ENCODE results near the gene MAPK12.
A peak's percentile ranks its signal among the peaks of the same experiment; 100 is the strongest.

Gene MAPK12

DNA sequence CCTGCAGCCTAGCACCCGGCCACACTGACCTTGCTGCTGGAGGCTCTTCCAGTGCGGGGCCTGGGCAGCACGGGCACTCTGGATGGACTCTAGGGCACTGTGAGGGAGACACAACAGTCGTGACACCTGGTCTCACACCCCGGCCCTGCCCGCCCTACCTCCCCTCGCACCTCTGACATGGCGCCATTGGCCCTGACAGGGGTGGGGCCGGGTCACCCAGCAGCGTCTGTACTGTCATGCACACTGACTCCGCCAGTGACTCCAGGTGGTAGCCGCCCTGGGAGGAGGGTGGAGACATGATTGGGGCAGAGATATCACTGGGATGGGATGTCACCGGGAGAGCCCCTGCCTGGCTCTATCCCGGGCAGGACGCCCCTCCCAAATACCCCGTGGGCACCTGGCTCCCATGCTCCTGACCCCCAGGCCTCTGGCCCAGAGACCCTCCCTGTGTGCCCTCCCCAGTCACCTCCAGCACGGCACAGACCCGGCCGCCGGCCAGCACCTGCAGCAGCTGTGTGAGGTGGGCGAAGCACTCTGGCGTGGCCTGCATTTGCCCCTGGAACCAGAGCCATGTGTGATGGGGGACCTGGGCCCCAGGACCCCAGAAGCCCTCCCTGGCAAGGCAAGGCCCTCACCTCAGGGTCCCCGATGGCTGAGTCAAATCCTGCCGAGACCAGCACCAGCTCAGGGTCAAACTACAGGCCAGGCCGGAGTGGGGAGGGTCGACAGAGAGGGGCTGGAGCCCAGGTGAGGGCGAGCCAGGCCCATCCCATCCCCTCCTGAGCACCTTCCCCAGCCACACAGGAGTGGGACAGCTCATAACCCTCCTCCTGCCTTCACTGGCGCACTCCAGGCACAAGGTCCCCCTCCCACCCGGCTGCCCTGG, 13.0 kb downstream of the MAPK12 start:
- Histone ChIP-seq H3K14ac (ENCODE audit: low read length) (peak overlapping the region; percentile 38), H2BK5ac (ENCODE audit: low read length) (no peak overlapping the region), H2AK5ac (ENCODE audit: low read depth, low read length) (peak overlapping the region; percentile 75), H3K4me1 (ENCODE audit: control insufficient read depth in 2 of 2, insufficient read depth in 1 of 2, low read depth in 1 of 2, low read length in 2 of 2) (peaks cover 28 to 33% of the 10 kb centered on the region in 2 donors), H3K23ac (ENCODE audit: low read depth, low read length, poor library complexity) (peak overlapping the region; percentile 73), H3K36me3 (replicated peaks in 1 of 2; ENCODE audit: control insufficient read depth in 2 of 2, insufficient read depth in 2 of 2, low read length in 2 of 2) (peaks cover 22 to 46% of the 10 kb centered on the region in 2 donors), H3K27ac (replicated peaks; ENCODE audit: low read length) (no peak overlapping the region), H2BK120ac (ENCODE audit: low read depth, low read length) (no peak overlapping the region), H3K4me3 (ENCODE audit: low read length in 2 of 2) (no peak overlapping the region), H3K9ac (ENCODE audit: low read depth, low read length, poor library complexity) (peak overlapping the region; percentile 77), H3K79me1 (ENCODE audit: low read depth, low read length) (peaks cover 28% of the 10 kb centered on the region), H3K9me3 (replicated peaks in 1 of 2; ENCODE audit: control insufficient read depth in 2 of 2, insufficient read depth in 1 of 2, low read depth in 1 of 2, low read length in 2 of 2) (no peaks in the 10 kb centered on the region), H3K18ac (ENCODE audit: low read length) (no peak overlapping the region), H2BK15ac (ENCODE audit: low read length) (peak overlapping the region; percentile 43), H3K27me3 (ENCODE audit: control insufficient read depth in 3 of 3, insufficient read depth in 3 of 3, low read depth in 1 of 3, low read length in 3 of 3) (no peaks in the 10 kb centered on the region), H4K91ac (ENCODE audit: low read depth, low read length, poor library complexity) (peak overlapping the region; percentile 94), H4K8ac (ENCODE audit: low read depth, low read length) (peak overlapping the region; percentile 82), H3K4me2 (ENCODE audit: insufficient read depth, low read length, poor library complexity, severe bottlenecking) (no peak overlapping the region), H2BK12ac (ENCODE audit: low read length) (peak overlapping the region; percentile 73), H3K4ac (ENCODE audit: low read length) (no peak overlapping the region), H2AFZ (ENCODE audit: low read length) (no peak overlapping the region)
- DNase-seq (ENCODE audit: low spot score): no peak
- WGBS, 2 donors (ENCODE audit: extremely low coverage in 2 of 2, insufficient read length in 2 of 2, insufficient replicate concordance in 1 of 2): no CpG with 5 or more reads among the region's 29 CpGs

DNA sequence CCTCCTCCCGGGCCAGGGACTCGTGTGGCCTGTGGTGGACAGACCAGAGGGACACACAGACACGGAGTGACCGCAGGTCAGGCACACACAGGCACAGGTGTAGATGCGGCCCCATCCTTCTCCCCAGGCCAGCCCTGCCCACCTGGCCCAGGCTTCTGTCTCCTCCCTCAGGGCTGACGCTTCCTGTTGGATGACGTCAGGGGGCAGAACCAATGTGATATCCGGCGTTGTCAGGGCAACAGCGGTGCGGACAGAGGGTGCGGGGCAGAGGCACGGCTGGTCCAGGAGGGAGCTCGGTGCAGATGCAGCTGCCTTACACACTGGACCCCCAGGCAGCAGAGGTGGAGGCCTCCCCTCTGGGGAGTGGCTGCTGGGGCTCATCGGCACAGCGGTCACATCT, 13.7 kb downstream of the MAPK12 start:
- H3K4me2 ChIP-seq (ENCODE audit: insufficient read depth, low read length, poor library complexity, severe bottlenecking): no peak overlapping the region
- H2BK12ac ChIP-seq (ENCODE audit: low read length): peak overlapping the region; percentile 73
- peaks cover 30% of the 10 kb centered on the region for H3K79me1 ChIP-seq (ENCODE audit: low read depth, low read length)
- H3K27ac ChIP-seq (replicated peaks; ENCODE audit: low read length): no peak overlapping the region
- H3K27me3 ChIP-seq (ENCODE audit: control insufficient read depth in 3 of 3, insufficient read depth in 3 of 3, low read depth in 1 of 3, low read length in 3 of 3): no peaks in the 10 kb centered on the region
- H3K14ac ChIP-seq (ENCODE audit: low read length): peak overlapping the region; percentile 38
- H3K9me3 ChIP-seq (replicated peaks in 1 of 2; ENCODE audit: control insufficient read depth in 2 of 2, insufficient read depth in 1 of 2, low read depth in 1 of 2, low read length in 2 of 2): no peaks in the 10 kb centered on the region
- H2AFZ ChIP-seq (ENCODE audit: low read length): no peak overlapping the region
- H2AK5ac ChIP-seq (ENCODE audit: low read depth, low read length): peak overlapping the region; percentile 75
- no peak overlapping the region for H3K18ac ChIP-seq (ENCODE audit: low read length)
- H2BK120ac ChIP-seq (ENCODE audit: low read depth, low read length): no peak overlapping the region
- H3K23ac ChIP-seq (ENCODE audit: low read depth, low read length, poor library complexity): peak overlapping the region; percentile 65
- peaks cover 17 to 40% of the 10 kb centered on the region in 2 donors for H3K36me3 ChIP-seq (replicated peaks in 1 of 2; ENCODE audit: control insufficient read depth in 2 of 2, insufficient read depth in 2 of 2, low read length in 2 of 2)
- H4K8ac ChIP-seq (ENCODE audit: low read depth, low read length): no peak overlapping the region
- H3K9ac ChIP-seq (ENCODE audit: low read depth, low read length, poor library complexity): peak overlapping the region; percentile 70
- DNase-seq (ENCODE audit: low spot score): no peak
- no peak overlapping the region for H2BK5ac ChIP-seq (ENCODE audit: low read length)
- no peak overlapping the region for H2BK15ac ChIP-seq (ENCODE audit: low read length)
- H3K4me1 ChIP-seq (ENCODE audit: control insufficient read depth in 2 of 2, insufficient read depth in 1 of 2, low read depth in 1 of 2, low read length in 2 of 2): peaks cover 28 to 35% of the 10 kb centered on the region in 2 donors
- H3K4me3 ChIP-seq (ENCODE audit: low read length in 2 of 2): peak overlapping the region in 1 of 2 donors; percentile 52
- H3K4ac ChIP-seq (ENCODE audit: low read length): no peak overlapping the region
- H4K91ac ChIP-seq (ENCODE audit: low read depth, low read length, poor library complexity): peak overlapping the region; percentile 94
- WGBS, 2 donors (ENCODE audit: extremely low coverage in 2 of 2, insufficient read length in 2 of 2, insufficient replicate concordance in 1 of 2): no CpG with 5 or more reads among the region's 16 CpGs

DNA sequence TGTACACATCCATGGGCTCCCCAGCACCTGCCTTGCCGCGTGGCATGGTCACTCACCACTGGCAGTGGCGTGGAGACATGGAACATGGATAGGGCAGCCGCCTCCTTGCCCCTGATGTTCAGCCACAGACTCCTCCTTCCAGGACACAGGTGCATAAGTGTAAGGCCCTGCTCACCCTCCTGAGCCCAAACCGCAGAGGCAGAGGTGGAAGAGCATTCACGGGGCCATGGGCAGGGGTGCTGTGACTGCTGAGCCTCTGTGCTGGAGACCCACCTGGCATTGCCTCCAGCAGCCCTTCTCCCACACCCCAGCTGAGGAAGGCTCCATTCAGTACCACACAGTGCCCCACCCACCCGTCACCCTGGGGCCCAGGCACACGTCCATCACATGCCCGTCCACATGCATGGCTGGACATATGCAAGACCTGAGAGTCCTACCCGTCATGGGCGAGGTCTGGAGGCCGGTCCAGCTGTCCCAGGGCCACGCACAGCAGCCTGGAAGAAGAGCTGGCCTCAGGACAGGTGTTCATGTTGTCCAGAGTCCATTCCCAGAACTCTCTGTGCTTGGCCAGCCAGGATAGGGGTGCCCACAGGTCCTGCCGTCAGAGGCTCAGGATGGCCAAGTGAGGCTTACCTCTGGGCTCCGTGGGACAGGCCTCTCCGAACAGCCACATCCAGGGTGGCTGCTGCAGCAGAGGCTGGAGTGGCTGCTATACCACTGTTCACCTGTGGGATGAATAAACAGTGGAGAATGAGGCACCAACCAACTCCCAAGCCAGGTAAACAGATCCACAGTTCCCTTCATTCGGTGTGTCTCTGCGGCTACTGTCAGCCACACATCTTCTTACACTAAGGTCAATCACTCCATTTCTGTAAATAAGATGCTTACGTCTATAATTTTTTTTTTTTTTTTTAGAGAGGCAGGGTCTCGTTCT, 15.0 kb downstream of the MAPK12 start:
- H2AK5ac ChIP-seq (ENCODE audit: low read depth, low read length): peak overlapping the region; percentile 72
- peak overlapping the region; percentile 51 for H2BK12ac ChIP-seq (ENCODE audit: low read length)
- no peak overlapping the region for H3K14ac ChIP-seq (ENCODE audit: low read length)
- no peak for DNase-seq (ENCODE audit: low spot score)
- H4K8ac ChIP-seq (ENCODE audit: low read depth, low read length): no peak overlapping the region
- peak overlapping the region; percentile 13 to 85 for H3K4me3 ChIP-seq (ENCODE audit: low read length in 2 of 2)
- no peak overlapping the region for H3K4ac ChIP-seq (ENCODE audit: low read length)
- no peak overlapping the region for H3K4me2 ChIP-seq (ENCODE audit: insufficient read depth, low read length, poor library complexity, severe bottlenecking)
- no peak overlapping the region for H3K18ac ChIP-seq (ENCODE audit: low read length)
- H2BK120ac ChIP-seq (ENCODE audit: low read depth, low read length): no peak overlapping the region
- no peak overlapping the region for H4K91ac ChIP-seq (ENCODE audit: low read depth, low read length, poor library complexity)
- H3K79me1 ChIP-seq (ENCODE audit: low read depth, low read length): peaks cover 31% of the 10 kb centered on the region
- no peak overlapping the region for H2BK5ac ChIP-seq (ENCODE audit: low read length)
- H3K27ac ChIP-seq (replicated peaks; ENCODE audit: low read length): no peak overlapping the region
- peaks cover 26 to 38% of the 10 kb centered on the region in 2 donors for H3K4me1 ChIP-seq (ENCODE audit: control insufficient read depth in 2 of 2, insufficient read depth in 1 of 2, low read depth in 1 of 2, low read length in 2 of 2)
- no peak overlapping the region for H3K9ac ChIP-seq (ENCODE audit: low read depth, low read length, poor library complexity)
- peaks cover 17 to 34% of the 10 kb centered on the region in 2 donors for H3K36me3 ChIP-seq (replicated peaks in 1 of 2; ENCODE audit: control insufficient read depth in 2 of 2, insufficient read depth in 2 of 2, low read length in 2 of 2)
- H3K27me3 ChIP-seq (ENCODE audit: control insufficient read depth in 3 of 3, insufficient read depth in 3 of 3, low read depth in 1 of 3, low read length in 3 of 3): no peaks in the 10 kb centered on the region
- H3K23ac ChIP-seq (ENCODE audit: low read depth, low read length, poor library complexity): no peak overlapping the region
- no peak overlapping the region for H2AFZ ChIP-seq (ENCODE audit: low read length)
- no CpG with 5 or more reads among the region's 20 CpGs for WGBS, 2 donors (ENCODE audit: extremely low coverage in 2 of 2, insufficient read length in 2 of 2, insufficient replicate concordance in 1 of 2)
- no peaks in the 10 kb centered on the region for H3K9me3 ChIP-seq (replicated peaks in 1 of 2; ENCODE audit: control insufficient read depth in 2 of 2, insufficient read depth in 1 of 2, low read depth in 1 of 2, low read length in 2 of 2)
- no peak overlapping the region for H2BK15ac ChIP-seq (ENCODE audit: low read length)

All from neuronal stem cell (in vitro differentiated cells).